Measurements from ENCODE around the gene LGALS9B. TPM values are rescaled to one million over a fixed set of nuclear protein-coding genes. Genes with fewer than 3 reads are reported as not detected.
"Not testable (repeated sequence)": the region's sequence is repeated elsewhere in the genome, so short reads cannot be mapped to it uniquely, and the experiment has no call there.

LGALS9B gene
- not detected in 2 replicates for polyA plus RNA-seq (2011; rRNA removed)
- not detected in 2 replicates for polyA plus RNA-seq (2012; cell fraction: cytosol; rRNA removed)
- polyA plus RNA-seq (2012; cell fraction: nucleus; rRNA removed) = not detected in 2 replicates
- polyA plus RNA-seq (2017; fragmentation: RNase III; extraction: RNeasy Plus Mini Kit Qiagen cat#74134 plus additional on column Dnase treatment) = not detected in 3 replicates
- polyA minus RNA-seq (2011; rRNA and poly(A)+ RNA removed) = not detected in 2 replicates

- DNase-seq (ENCODE audit: low read depth in 1 of 2, low spot score in 1 of 2); POLR2A ChIA-PET; CTCF ChIA-PET; H3K4me2 ChIP-seq; H3K4me3 ChIP-seq; FAIRE-seq; H3K9me3 ChIP-seq; ATAC-seq; H3K4me1 ChIP-seq; H3K27ac ChIP-seq: not testable (repeated sequence)
- no CpG with 5 or more reads among the region's 4 CpGs for WGBS (ENCODE audit: missing lambda C conversion rate)
Measured at GRCh38 chr17:20467447-20467846, at the start of gene LGALS9B. LGALS9B (minus strand) TSS chr17:20467539; CDS start chr17:20467470, 69 bp downstream.

DNA sequence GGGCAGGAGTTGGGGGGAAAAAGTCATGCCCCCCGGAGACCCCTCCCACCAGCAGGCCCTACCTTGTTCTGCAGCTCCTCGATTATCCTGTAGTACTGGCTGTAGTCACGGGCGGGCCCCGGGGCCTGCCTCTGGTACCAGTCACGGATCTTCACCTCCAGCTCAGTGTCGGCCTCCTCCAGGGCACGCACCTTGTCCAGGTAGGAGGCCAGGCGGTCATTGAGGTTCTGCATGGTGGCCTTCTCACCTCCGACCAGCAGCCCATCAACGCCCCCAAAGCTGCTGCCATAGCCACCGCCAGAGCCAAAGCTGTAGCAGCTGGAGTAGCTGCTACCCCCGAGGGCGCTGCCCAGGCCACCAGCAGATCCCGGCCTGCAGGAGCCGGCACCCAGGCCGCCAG lies 49.6 kb upstream of the LGALS9B start:
- FAIRE-seq; ATAC-seq; H3K4me3 ChIP-seq; DNase-seq (ENCODE audit: low read depth in 1 of 2, low spot score in 1 of 2); H3K27ac ChIP-seq; H3K4me2 ChIP-seq; H3K4me1 ChIP-seq; H3K9me3 ChIP-seq; POLR2A ChIA-PET; CTCF ChIA-PET: not testable (repeated sequence)
- WGBS (ENCODE audit: missing lambda C conversion rate) = 92% methylated on average over 8 of the region's 17 CpGs

DNA sequence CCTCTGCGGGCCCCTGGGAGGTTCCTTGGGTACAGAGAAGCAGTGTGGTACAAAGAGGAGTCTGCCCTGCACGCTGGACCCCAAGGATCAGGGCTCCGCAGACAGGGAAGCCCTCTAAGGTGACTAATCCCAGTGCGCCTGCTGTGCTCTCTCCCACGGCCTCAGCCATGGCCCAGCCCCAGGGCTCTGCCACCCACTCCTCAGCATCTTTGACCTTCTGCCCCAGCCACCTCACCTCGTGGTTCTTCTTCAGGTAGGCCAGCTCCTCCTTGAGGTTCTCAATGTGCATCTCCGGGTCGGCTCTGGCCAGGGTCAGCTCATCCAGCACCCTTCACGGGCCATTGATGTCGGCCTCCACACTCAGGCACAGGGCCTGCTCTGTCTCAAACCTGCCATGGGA lies 47.8 kb upstream of the LGALS9B start:
- H3K4me3 ChIP-seq; POLR2A ChIA-PET; FAIRE-seq; ATAC-seq; H3K4me1 ChIP-seq; H3K27ac ChIP-seq; DNase-seq (ENCODE audit: low read depth in 1 of 2, low spot score in 1 of 2); CTCF ChIA-PET; H3K9me3 ChIP-seq; H3K4me2 ChIP-seq: not testable (repeated sequence)
- WGBS (ENCODE audit: missing lambda C conversion rate) = 77% methylated on average over 9 of the region's 10 CpGs

DNA sequence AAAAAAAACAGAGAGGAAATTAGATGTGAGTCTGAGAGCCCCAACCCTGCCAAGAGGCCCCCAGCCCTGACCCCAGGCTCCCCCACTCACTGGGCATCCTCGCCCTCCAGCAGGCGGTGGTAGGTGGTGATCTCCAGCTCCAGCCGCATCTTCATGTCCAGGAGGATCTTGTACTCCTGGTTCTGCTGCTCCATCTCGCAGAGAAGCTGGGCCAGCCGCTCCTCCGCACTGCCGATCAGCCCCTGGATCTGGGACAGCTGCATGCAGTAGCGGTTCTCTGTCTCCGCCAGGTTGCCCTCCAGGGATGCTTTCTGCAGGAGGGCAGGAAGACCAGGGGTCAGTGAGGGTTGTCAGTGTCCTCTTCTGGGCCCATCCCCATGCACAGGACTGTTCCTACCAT lies 46.2 kb upstream of the LGALS9B start:
- ATAC-seq; H3K9me3 ChIP-seq; FAIRE-seq; POLR2A ChIA-PET; DNase-seq (ENCODE audit: low read depth in 1 of 2, low spot score in 1 of 2); H3K4me1 ChIP-seq; H3K4me3 ChIP-seq; H3K4me2 ChIP-seq; CTCF ChIA-PET; H3K27ac ChIP-seq: not testable (repeated sequence)
- 80% methylated on average over 1 of the region's 9 CpGs for WGBS (ENCODE audit: missing lambda C conversion rate)

DNA sequence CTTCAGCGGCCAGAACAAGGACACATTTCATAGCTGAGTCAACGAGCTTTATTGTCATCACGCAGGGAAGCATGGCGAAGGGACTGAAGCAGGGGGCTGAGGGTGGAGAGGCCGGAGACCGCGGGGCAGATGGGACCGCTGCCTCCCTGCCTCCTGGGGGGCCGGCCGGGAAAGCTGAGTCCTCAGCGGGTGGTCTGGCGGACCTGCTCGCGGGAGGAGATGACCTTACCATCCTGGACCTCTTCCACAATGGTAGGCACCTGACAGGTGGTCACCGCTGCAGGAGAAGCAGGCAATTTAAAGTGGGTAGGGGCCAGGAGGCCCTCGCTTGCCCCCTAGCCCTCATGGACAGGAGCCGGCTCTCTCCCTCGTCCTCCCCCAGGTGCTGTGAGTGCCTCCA lies 45.0 kb upstream of the LGALS9B start:
- H3K4me2 ChIP-seq; DNase-seq (ENCODE audit: low read depth in 1 of 2, low spot score in 1 of 2); H3K4me1 ChIP-seq; H3K4me3 ChIP-seq; H3K27ac ChIP-seq; CTCF ChIA-PET; ATAC-seq; POLR2A ChIA-PET; H3K9me3 ChIP-seq; FAIRE-seq: not testable (repeated sequence)
- no CpG with 5 or more reads among the region's 18 CpGs for WGBS (ENCODE audit: missing lambda C conversion rate)

DNA sequence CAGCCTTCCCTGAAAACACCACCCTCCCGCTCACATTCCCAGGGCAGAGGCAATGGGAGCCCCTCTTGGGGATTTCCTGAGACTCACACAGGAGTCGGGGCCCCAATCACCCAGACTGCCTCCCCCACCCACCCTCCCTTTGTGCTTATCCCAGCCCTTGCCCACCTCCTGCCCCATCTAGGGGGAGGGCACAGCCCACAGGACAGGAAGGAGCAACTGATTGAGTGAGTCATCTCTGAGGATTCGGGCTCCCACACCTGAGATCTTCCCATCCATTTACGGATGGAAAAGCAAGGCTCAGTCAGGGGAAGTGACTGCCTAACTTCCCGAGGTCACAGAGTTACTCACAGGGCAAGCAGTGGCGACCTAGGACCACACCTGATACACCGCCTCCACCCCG lies 44.4 kb upstream of the LGALS9B start:
- DNase-seq (ENCODE audit: low read depth in 1 of 2, low spot score in 1 of 2); H3K4me2 ChIP-seq; FAIRE-seq; H3K27ac ChIP-seq; ATAC-seq; H3K4me1 ChIP-seq; POLR2A ChIA-PET; H3K9me3 ChIP-seq; CTCF ChIA-PET; H3K4me3 ChIP-seq: not testable (repeated sequence)
- WGBS (ENCODE audit: missing lambda C conversion rate) = no CpG with 5 or more reads among the region's 8 CpGs

DNA sequence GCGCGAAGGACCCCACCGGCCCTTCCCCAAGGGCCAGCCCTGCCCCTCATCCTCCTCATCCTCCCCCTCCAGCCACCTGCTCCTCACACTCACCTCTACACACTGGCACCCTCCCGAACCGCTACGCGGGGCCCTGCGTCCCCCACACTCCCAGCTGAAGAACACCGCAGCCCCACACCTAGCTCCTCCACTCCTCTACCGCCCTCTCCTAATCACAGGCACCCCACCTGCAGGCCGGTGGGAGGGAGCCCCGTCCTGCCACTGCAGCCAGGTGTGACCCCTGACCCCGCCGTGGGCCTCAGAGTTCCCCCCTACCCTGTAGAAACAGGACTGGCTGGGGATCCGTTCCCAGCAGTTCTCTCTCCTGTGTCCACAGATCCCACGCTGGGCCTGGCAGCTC lies 38.0 kb upstream of the LGALS9B start:
- H3K4me2 ChIP-seq; ATAC-seq; H3K4me3 ChIP-seq; H3K9me3 ChIP-seq; H3K4me1 ChIP-seq; H3K27ac ChIP-seq; POLR2A ChIA-PET; FAIRE-seq; DNase-seq (ENCODE audit: low read depth in 1 of 2, low spot score in 1 of 2); CTCF ChIA-PET: not testable (repeated sequence)
- WGBS (ENCODE audit: missing lambda C conversion rate) = 75% methylated on average over 9 of the region's 16 CpGs

DNA sequence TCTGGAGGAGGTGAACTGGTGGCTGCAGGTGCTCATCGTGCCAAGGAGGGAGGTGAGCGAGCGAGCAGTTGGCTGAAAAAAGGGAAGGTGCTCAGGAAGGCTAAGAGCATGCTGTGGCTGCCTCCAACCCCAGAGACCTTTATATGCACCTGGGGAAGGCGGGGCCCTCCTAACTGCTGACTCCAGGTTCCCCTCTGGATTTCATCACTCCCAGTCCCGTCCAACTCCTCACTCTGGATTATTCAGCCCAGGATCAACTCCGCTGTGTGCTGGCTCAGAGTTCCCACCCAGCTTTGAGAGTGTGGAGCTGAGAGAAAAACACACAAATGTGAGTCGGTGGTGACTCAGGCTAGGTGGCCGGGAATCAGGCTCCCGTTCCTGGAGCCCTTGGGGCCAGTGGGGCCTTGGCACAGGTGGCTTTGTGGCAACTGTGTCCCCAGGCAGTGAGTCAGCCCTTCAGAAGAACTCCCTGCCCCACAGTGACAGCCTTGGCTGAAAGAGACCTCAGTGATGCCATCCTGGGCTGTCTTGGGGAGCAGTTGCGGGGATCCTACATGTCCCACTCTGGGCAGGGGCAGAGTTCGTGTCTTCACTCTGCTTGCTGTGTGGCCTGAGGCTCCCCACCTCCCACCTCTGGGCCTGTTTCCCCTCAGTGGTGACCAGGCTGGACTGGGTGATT lies 37.2 kb upstream of the LGALS9B start:
- H3K9me3 ChIP-seq; H3K4me3 ChIP-seq; H3K4me1 ChIP-seq; DNase-seq (ENCODE audit: low read depth in 1 of 2, low spot score in 1 of 2); CTCF ChIA-PET; H3K27ac ChIP-seq; POLR2A ChIA-PET; FAIRE-seq; H3K4me2 ChIP-seq: not testable (repeated sequence)
- ATAC-seq = 0 out of 6 replicates have a peak, but pooled peaks of 1 of the 2 experiments have one; percentile 10
- 85% methylated on average over 3 of the region's 11 CpGs for WGBS (ENCODE audit: missing lambda C conversion rate)

DNA sequence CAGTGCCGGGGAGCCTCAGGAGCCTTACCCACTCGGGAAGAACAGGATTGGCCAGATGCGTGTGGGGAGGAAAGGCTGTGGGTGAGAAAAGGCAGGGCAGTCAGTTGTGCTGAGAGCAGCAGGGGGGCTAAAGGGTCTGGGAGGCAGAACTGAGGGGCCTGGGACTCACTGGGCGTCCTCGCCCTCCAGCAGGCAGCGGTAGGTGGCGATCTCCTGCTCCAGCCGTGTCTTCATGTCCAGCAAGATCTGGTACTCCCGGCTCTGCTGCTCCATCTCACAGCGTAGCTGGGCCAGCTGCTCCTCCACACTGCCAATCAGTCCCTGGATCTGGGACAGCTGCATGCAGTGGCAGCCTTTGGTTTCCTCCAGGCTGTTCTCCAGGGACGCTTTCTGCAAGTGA lies 34.6 kb upstream of the LGALS9B start:
- POLR2A ChIA-PET; FAIRE-seq; H3K4me2 ChIP-seq; DNase-seq (ENCODE audit: low read depth in 1 of 2, low spot score in 1 of 2); H3K4me3 ChIP-seq; H3K9me3 ChIP-seq; CTCF ChIA-PET; H3K27ac ChIP-seq; H3K4me1 ChIP-seq: not testable (repeated sequence)
- ATAC-seq = peak; percentile 48 to 77; a peak in 3 of 6 replicates
- WGBS (ENCODE audit: missing lambda C conversion rate) = 38% methylated on average over 9 of the region's 11 CpGs

- H3K4me2 ChIP-seq; H3K4me1 ChIP-seq; DNase-seq (ENCODE audit: low read depth in 1 of 2, low spot score in 1 of 2); POLR2A ChIA-PET; CTCF ChIA-PET; H3K4me3 ChIP-seq; H3K27ac ChIP-seq; H3K9me3 ChIP-seq; ATAC-seq; FAIRE-seq: not testable (repeated sequence)
- WGBS (ENCODE audit: missing lambda C conversion rate) = 34% methylated on average over 4 of the region's 4 CpGs
Measured at GRCh38 chr17:20500346-20500745, 33.0 kb upstream of the LGALS9B start.

- H3K4me2 ChIP-seq; H3K27ac ChIP-seq; FAIRE-seq; H3K9me3 ChIP-seq; H3K4me1 ChIP-seq; ATAC-seq; POLR2A ChIA-PET; CTCF ChIA-PET; DNase-seq (ENCODE audit: low read depth in 1 of 2, low spot score in 1 of 2); H3K4me3 ChIP-seq: not testable (repeated sequence)
- 0% methylated on average over 3 of the region's 5 CpGs for WGBS (ENCODE audit: missing lambda C conversion rate)
Measured at GRCh38 chr17:20495420-20495819, 28.1 kb upstream of the LGALS9B start.

DNA sequence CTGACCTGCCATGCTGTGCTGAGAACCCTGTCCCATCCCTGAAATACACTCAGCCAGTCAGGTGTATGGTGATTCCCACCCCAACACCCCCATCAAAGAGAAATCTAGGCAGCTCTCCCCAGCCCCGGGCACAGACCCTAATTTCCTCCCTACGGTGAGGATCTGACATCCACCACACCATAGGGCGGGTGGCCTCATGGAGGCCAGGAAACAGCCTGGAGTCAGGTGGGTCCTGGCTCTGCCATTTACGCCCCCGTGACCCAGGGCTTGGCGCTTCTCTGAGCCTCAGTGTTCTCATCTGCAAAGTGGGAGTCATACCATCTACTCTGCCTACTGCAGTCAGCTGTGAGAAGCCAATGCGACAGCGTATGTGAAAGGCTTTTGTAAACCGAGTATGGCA lies 27.4 kb upstream of the LGALS9B start:
- H3K4me1 ChIP-seq; H3K4me3 ChIP-seq; FAIRE-seq; H3K9me3 ChIP-seq; H3K27ac ChIP-seq; POLR2A ChIA-PET; ATAC-seq; CTCF ChIA-PET; DNase-seq (ENCODE audit: low read depth in 1 of 2, low spot score in 1 of 2); H3K4me2 ChIP-seq: not testable (repeated sequence)
- 69% methylated on average over 7 of the region's 9 CpGs for WGBS (ENCODE audit: missing lambda C conversion rate)
